ENCODE measurements around the gene PTPRK.

DNA sequence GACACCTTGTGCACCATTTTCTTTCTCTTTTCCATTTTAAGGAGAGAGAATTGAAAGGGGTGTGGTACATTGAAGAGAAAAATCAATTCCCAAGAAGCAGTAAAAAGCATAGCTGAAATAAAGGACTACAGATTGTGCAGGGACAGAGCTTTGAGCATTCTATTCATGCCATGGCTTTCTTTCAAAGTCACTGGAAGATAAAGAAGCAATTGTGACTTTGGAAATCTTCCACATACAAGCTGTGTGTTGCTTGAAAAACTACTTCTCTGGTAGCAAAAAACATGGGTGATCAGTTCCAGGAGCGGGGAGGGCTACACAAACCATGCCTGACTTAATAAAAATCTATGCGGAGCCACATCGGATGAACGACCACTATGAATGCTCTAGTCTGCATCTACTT is 389.4 kb downstream of the PTPRK start:
- no peak for TF ChIP-seq CTCF (conservative IDR thresholded peaks at IDR 0.05; ENCODE audit: low read length)
- no peak for TF ChIP-seq EZH2phosphoT487 (IDR thresholded peaks at IDR 0.05; ENCODE audit: borderline replicate concordance, low read depth, low read length)
